ENCODE data around the gene EDNRB.

DNA sequence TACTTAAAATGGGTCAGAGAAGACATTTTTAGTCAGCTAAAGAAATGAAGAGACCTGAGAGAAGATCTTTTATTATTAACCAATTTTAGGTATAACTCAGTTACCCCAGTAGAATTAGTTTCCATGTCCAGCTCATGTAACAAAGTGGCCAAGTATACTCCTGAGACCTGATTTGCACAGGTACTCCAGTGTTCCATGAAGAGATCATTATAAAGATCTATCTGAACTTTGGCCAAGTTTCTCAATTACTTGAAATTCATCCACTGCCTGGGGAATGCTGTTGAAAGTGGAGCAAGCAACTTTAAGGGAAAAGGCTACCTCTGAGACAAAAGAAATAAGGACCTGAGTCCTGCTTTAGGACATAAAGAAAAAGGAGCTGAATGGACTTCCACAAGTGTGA is 47.0 kb downstream of the EDNRB start:
- TF ChIP-seq, protein P1, sequence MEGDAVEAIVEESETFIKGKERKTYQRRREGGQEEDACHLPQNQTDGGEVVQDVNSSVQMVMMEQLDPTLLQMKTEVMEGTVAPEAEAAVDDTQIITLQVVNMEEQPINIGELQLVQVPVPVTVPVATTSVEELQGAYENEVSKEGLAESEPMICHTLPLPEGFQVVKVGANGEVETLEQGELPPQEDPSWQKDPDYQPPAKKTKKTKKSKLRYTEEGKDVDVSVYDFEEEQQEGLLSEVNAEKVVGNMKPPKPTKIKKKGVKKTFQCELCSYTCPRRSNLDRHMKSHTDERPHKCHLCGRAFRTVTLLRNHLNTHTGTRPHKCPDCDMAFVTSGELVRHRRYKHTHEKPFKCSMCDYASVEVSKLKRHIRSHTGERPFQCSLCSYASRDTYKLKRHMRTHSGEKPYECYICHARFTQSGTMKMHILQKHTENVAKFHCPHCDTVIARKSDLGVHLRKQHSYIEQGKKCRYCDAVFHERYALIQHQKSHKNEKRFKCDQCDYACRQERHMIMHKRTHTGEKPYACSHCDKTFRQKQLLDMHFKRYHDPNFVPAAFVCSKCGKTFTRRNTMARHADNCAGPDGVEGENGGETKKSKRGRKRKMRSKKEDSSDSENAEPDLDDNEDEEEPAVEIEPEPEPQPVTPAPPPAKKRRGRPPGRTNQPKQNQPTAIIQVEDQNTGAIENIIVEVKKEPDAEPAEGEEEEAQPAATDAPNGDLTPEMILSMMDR (IDR thresholded peaks at IDR 0.05; ENCODE audit: low read length): no peak
- no peak for TF ChIP-seq EZH2 (IDR thresholded peaks at IDR 0.05; ENCODE audit: borderline replicate concordance, low read length)
